Fibroblast of lung (primary cell): ENCODE results near the gene GPX1. TPM values are rescaled to one million over a fixed set of nuclear protein-coding genes. Genes with fewer than 3 reads are reported as not detected.

Experiments
- DNase-seq, 2 donors: peaks; one replicate each; pipeline versions ENCODE4 v3.0.0 to v3.0.0-alpha.2; 2010; ENCODE audit warnings: low read depth in 2 of 2
- H2AFZ ChIP-seq: 2 replicates; pipeline ENCODE4 v1.5.1; 2012; ENCODE audit warnings: low read length, control low read depth, inconsistent platforms
- H3K27ac ChIP-seq: 2 replicates; pipeline ENCODE4 v1.5.1; 2011; ENCODE audit warnings: low read length, control low read depth; ENCODE audit not compliant: insufficient read depth
- H3K27me3 ChIP-seq: 2 replicates; pipeline ENCODE4 v1.5.1; 2011; ENCODE audit warnings: mild to moderate bottlenecking, low read length; ENCODE audit not compliant: control insufficient read depth, insufficient read depth
- H3K36me3 ChIP-seq: 2 replicates; pipeline ENCODE4 v1.5.1; 2011; ENCODE audit warnings: low read length; ENCODE audit not compliant: control insufficient read depth, insufficient read depth
- H3K4me1 ChIP-seq: 2 replicates; pipeline ENCODE4 v1.5.1; 2011; ENCODE audit warnings: low read length; ENCODE audit not compliant: control insufficient read depth, insufficient read depth; ENCODE audit errors: extremely low read depth
- H3K4me2 ChIP-seq: 2 replicates; pipeline ENCODE4 v1.5.1; 2011; ENCODE audit warnings: low read length, control low read depth; ENCODE audit not compliant: insufficient read depth; ENCODE audit errors: extremely low read depth
- H3K4me3 ChIP-seq, 4 experiments: fragments of 200-600 bp in 1 of 4; sonication (generic) in 1 of 4; replicated peaks in 1 of 4; 2 replicates each; pipeline ENCODE4 v1.5.1; 2011 to 2016; ENCODE audit warnings: low read length in 4 of 4, low read depth in 3 of 4, mild to moderate bottlenecking in 3 of 4, control low read depth in 2 of 4, inconsistent platforms in 1 of 4, mixed read lengths in 1 of 4; ENCODE audit not compliant: insufficient read depth in 1 of 4; ENCODE audit errors: control extremely low read depth in 1 of 4
- H3K79me2 ChIP-seq: 2 replicates; pipeline ENCODE4 v1.5.1; 2012; ENCODE audit warnings: mild to moderate bottlenecking, low read length, inconsistent platforms; ENCODE audit not compliant: control insufficient read depth, insufficient read depth
- H3K9ac ChIP-seq: 2 replicates; pipeline ENCODE4 v1.5.1; 2011; ENCODE audit warnings: mild to moderate bottlenecking, low read length, control low read depth; ENCODE audit not compliant: insufficient read depth
- H3K9me3 ChIP-seq: 2 replicates; pipeline ENCODE4 v1.5.1; 2012; ENCODE audit warnings: low read depth, low read length; ENCODE audit not compliant: control insufficient read depth, insufficient read depth
- H4K20me1 ChIP-seq: 2 replicates; pipeline ENCODE4 v1.5.1; 2011; ENCODE audit warnings: low read length; ENCODE audit not compliant: control insufficient read depth, insufficient read depth; ENCODE audit errors: extremely low read depth
- CTCF ChIP-seq, 2 donors: IDR thresholded peaks in 1 of 2; conservative IDR thresholded peaks in 1 of 2; 1 replicate in 1 of 2; 2 replicates in 1 of 2; pipeline ENCODE4 v1.5.1; 2011 to 2012; ENCODE audit warnings: low read length in 2 of 2, control low read depth in 1 of 2, inconsistent platforms in 1 of 2, low read depth in 1 of 2, mild to moderate bottlenecking in 1 of 2
- EZH2 ChIP-seq: IDR thresholded peaks from 2 replicates; pipeline ENCODE4 v1.5.1; 2012; ENCODE audit warnings: low read length, control low read depth, mild to moderate bottlenecking; ENCODE audit errors: missing control alignments
- polyA plus RNA-seq, 2 donors: library from polyadenylated mRNA; depleted of rRNA in 1 of 2; stranded (reverse) in 1 of 2; unstranded in 1 of 2; fragments of >200 nt; gene quantifications; 2 replicates each; pipeline ENCODE4 v1.2.1, GENCODE V29; 2011 to 2012; ENCODE audit warnings: missing spikeins in 1 of 2
- total RNA-seq: library from RNA; depleted of rRNA; stranded (reverse); fragments of >200 nt; gene quantifications from 2 replicates; pipeline ENCODE4 v1.2.1, GENCODE V29; 2014

Gene GPX1
- total and polyA plus RNA-seq, 2 donors (not counting 1 experiment from before 2014, with no cell fraction given), result 227 to 456 TPM

- Histone ChIP-seq H3K4me3 (no peak overlapping the region), H3K27ac (no peak overlapping the region), H3K79me2 (no peaks in the 10 kb centered on the region), H2AFZ (no peak overlapping the region), H3K4me2 (no peak overlapping the region), H3K9me3 (no peaks in the 10 kb centered on the region), H3K4me1 (no peaks in the 10 kb centered on the region), H3K9ac (no peak overlapping the region), H3K27me3 (no peaks in the 10 kb centered on the region), H4K20me1 (no peaks in the 10 kb centered on the region), H3K36me3 (peaks cover 1% of the 10 kb centered on the region)
- no peak for DNase-seq
- TF ChIP-seq EZH2 (no peak), CTCF (conservative IDR thresholded peaks at IDR 0.05 in 1 of 2, IDR thresholded peaks at IDR 0.05 in 1 of 2; ENCODE audit: low read depth in 1 of 2, low read length in 2 of 2) (no peak)
Measured at GRCh38 chr3:49311283-49311682, 46.9 kb downstream of the GPX1 start.

GRCh38 chr3:49310677-49311076 lies 47.5 kb downstream of the GPX1 start:
- Histone ChIP-seq H3K36me3 (peaks cover 1% of the 10 kb centered on the region), H3K4me2 (no peak overlapping the region), H3K4me3 (no peak overlapping the region), H4K20me1 (no peaks in the 10 kb centered on the region), H3K9ac (no peak overlapping the region), H3K27ac (no peak overlapping the region), H3K27me3 (no peaks in the 10 kb centered on the region), H3K79me2 (no peaks in the 10 kb centered on the region), H3K9me3 (no peaks in the 10 kb centered on the region), H2AFZ (no peak overlapping the region), H3K4me1 (no peaks in the 10 kb centered on the region)
- no peak for DNase-seq
- TF ChIP-seq CTCF (conservative IDR thresholded peaks at IDR 0.05 in 1 of 2, IDR thresholded peaks at IDR 0.05 in 1 of 2; ENCODE audit: low read depth in 1 of 2, low read length in 2 of 2), result no peak
- TF ChIP-seq EZH2, result no peak

Other genes with a start within 250 kb of the GPX1 start
- gene USP19, start 237.5 kb downstream of the GPX1 start, total RNA-seq, result 49.1 and 53.8 TPM in 2 replicates
- gene USP19, start 237.5 kb downstream of the GPX1 start, polyA plus RNA-seq, result 23.3 and 25.0 TPM in 2 replicates
- gene LAMB2, start 225.3 kb downstream of the GPX1 start, total RNA-seq, result 747 and 1,026 TPM in 2 replicates
- gene LAMB2, start 225.3 kb downstream of the GPX1 start, polyA plus RNA-seq, result 285 and 375 TPM in 2 replicates
- 16.4 and 17.8 TPM in 2 replicates for gene CCDC71, start 192.0 kb downstream of the GPX1 start, total RNA-seq
- 13.0 and 16.1 TPM in 2 replicates for gene CCDC71, start 192.0 kb downstream of the GPX1 start, polyA plus RNA-seq
- 40.5 and 42.6 TPM in 2 replicates for gene KLHDC8B, start 186.8 kb downstream of the GPX1 start, total RNA-seq
- 26.7 and 34.4 TPM in 2 replicates for gene KLHDC8B, start 186.8 kb downstream of the GPX1 start, polyA plus RNA-seq
- 1.5 TPM in 2 replicates for gene C3orf62, start 81.1 kb downstream of the GPX1 start, total RNA-seq
- gene C3orf62, start 81.1 kb downstream of the GPX1 start, polyA plus RNA-seq, result 1.2 and 1.3 TPM in 2 replicates
- 20.3 and 28.7 TPM in 2 replicates for gene USP4, start 18.3 kb downstream of the GPX1 start, total RNA-seq
- 47.1 and 53.9 TPM in 2 replicates for gene USP4, start 18.3 kb downstream of the GPX1 start, polyA plus RNA-seq
- 352 and 548 TPM in 2 replicates for gene RHOA, start 53.6 kb upstream of the GPX1 start, total RNA-seq
- 727 and 1,002 TPM in 2 replicates for gene RHOA, start 53.6 kb upstream of the GPX1 start, polyA plus RNA-seq
- gene TCTA, start 54.1 kb upstream of the GPX1 start, total RNA-seq, result 14.4 and 34.5 TPM in 2 replicates
- 51.6 and 57.8 TPM in 2 replicates for gene TCTA, start 54.1 kb upstream of the GPX1 start, polyA plus RNA-seq
- 0.77 and 2.6 TPM in 2 replicates for gene AMT, start 64.1 kb upstream of the GPX1 start, total RNA-seq
- 2.0 and 2.7 TPM in 2 replicates for gene AMT, start 64.1 kb upstream of the GPX1 start, polyA plus RNA-seq
- 3.3 and 5.6 TPM in 2 replicates for gene NICN1, start 71.0 kb upstream of the GPX1 start, total RNA-seq
- 9.0 and 10.5 TPM in 2 replicates for gene NICN1, start 71.0 kb upstream of the GPX1 start, polyA plus RNA-seq
- 19.8 and 48.7 TPM in 2 replicates for gene DAG1, start 111.9 kb upstream of the GPX1 start, total RNA-seq
- gene DAG1, start 111.9 kb upstream of the GPX1 start, polyA plus RNA-seq, result 48.7 and 49.8 TPM in 2 replicates
- gene BSN, start 196.1 kb upstream of the GPX1 start, total RNA-seq, result under 0.01 TPM in 2 replicates
- gene BSN, start 196.1 kb upstream of the GPX1 start, polyA plus RNA-seq, result 0.01 TPM in 2 replicates